ENCODE data around the gene PTPRQ.

Gene PTPRQ

GRCh38 chr12:80565271-80565670, 121.2 kb downstream of the PTPRQ start:
- no peak for DNase-seq (ENCODE audit: low read depth in 2 of 2)

GRCh38 chr12:80567401-80567800, 123.4 kb downstream of the PTPRQ start:
- no peak for DNase-seq (ENCODE audit: low read depth in 2 of 2)

GRCh38 chr12:80576641-80577418, 132.8 kb downstream of the PTPRQ start:
- DNase-seq (ENCODE audit: low read depth in 2 of 2), result no peak

- no peak for DNase-seq (ENCODE audit: low read depth in 2 of 2)
Measured at GRCh38 chr12:80580254-80580653, 136.2 kb downstream of the PTPRQ start.

DNA sequence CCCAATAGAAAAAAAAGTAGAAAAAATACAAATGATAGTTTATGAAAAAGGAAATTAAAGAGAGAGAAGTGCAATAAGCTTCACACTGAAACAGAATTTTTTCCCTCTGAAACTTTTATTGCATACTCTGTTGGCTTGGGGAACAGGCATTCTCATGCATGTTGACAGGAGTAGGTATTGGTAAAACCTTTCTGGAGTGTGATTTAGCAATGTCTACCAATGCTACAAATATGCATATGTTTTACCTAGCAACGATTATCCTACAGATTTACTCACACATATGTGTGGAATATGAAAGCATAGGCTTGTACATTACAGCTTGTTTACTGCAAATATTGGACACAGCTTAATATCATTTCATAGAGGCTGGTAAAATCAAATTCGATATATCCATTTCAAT, 137.7 kb downstream of the PTPRQ start:
- no peak for DNase-seq (ENCODE audit: low read depth in 2 of 2)

- no peak for DNase-seq (ENCODE audit: low read depth in 2 of 2)
Measured at GRCh38 chr12:80582431-80582830, 138.4 kb downstream of the PTPRQ start.

- DNase-seq (ENCODE audit: low read depth in 2 of 2), result no peak
Measured at GRCh38 chr12:80589077-80589476, 145.0 kb downstream of the PTPRQ start.

GRCh38 chr12:80590085-80590484, 146.1 kb downstream of the PTPRQ start:
- DNase-seq (ENCODE audit: low read depth in 2 of 2), result no peak

DNA sequence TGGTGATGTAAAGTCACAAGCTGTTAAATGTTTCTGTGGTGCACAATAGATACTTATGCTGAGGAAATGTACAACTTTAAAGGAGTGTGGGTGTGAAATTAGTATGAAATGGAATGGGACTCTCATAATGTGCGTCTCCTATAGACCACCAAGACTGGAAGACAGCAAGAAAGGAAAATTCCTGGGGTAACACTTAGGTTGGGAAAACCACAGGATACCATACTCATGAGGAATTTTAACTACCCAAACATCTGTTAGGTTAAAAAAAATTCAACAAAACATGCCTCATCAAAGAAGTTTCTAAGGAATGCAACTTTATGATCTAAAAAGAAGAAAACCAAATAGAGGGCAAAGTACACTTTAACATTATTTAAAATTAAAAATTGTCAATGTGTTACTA, 149.7 kb downstream of the PTPRQ start:
- DNase-seq (ENCODE audit: low read depth in 2 of 2), result no peak

- no peak for DNase-seq (ENCODE audit: low read depth in 2 of 2)
Measured at GRCh38 chr12:80596509-80596908, 152.5 kb downstream of the PTPRQ start.

DNA sequence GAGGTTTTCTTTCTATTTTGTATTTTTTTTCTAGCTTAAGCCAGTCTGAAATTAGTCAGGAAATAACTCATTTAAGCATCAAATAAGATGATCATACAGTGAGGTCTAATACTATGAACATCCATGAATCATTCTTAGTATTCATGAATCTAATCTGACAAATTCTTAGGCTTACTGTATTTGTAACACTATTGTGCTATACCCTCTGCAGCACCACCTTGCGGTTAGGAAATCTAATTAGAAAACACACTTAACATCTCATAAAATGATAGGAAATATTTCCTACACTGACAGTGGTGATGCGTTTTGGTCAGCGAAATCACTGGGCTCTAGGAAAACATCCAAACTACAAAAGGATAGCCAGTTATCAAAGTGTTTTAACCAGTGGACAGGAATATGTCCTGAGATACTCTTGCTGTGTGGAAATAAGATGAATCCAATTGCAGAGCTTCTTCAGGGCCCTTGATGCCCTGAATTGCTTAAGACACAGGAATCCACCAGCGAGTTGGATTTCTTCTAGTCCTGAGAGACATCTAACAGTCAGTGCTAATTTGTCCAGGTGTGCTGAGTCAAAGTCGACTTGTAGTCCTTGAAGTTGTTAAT, 154.1 kb downstream of the PTPRQ start:
- no peak for DNase-seq (ENCODE audit: low read depth in 2 of 2)

DNA sequence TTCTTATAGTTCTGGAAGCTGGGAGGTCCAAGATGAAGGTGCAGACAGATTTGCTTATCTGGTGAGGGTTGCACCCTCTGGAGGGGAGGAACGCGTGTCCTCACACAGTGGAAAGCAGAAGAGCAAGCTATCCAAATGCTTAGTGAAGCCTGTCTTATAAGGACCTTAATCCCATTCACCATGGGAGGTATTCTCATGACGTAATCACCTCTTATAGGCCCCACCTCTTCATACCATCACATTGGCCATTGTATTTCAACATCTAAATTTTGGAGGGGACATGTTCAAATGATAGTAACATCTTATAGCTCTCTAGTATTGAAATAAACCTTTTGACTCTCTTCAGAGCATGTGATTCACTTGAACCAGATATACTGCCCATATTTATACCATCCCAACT, 158.4 kb downstream of the PTPRQ start:
- DNase-seq (ENCODE audit: low read depth in 2 of 2), result no peak

DNA sequence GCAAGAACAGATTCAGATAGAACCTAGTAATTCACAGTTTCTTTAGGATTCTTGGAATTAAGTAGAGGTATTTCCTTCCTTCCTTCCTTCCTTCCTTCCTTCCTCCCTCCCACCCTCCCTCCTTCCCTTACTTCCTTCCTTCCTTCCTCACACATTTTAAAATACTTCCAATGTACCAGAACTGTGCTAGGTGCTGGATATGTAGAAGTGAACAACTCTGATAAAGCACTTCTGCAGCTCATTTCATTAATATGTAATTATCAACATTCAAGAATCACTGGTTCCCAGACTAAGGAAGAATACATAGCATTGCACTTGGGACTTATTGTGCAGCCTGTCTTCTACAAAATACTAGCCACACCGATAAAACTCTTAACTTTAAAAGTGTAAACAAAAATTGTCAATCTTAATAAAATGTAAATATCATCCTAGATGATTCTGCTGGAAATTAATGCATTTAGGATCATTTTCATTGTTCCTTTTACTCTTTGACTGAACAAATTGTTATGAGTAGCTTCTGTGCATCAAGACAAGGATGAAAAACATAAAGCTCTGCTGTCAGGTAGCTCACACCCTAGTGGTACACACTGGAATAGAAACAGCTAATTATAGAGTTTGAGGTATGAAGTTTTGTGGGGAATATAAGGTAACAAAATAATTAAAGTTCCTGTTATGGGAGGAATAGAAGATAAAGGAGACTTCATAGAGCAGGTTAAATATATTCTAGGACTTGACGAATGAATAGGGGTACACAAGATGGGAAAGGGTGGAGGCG, 163.5 kb downstream of the PTPRQ start:
- no peak for DNase-seq (ENCODE audit: low read depth in 2 of 2)

DNA sequence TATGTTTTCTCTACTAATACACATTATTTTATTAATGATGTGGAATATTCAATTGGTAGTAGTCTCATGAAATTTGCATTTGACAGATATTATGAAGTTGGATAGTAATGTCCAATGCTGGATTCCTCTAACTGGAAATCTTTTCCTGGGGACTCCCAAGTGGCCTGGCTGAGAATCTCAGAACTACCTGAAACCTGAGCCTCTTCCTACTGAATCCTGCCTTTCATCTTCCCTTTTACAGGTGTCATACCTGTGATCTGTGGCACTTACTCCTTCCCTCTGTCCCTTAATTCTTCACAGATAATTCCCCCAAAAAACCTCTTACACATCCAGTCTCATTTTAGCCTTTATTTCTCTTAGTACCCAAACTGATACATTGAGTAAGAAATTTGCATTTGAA, 173.7 kb downstream of the PTPRQ start:
- DNase-seq (ENCODE audit: low read depth in 2 of 2), result no peak

DNA sequence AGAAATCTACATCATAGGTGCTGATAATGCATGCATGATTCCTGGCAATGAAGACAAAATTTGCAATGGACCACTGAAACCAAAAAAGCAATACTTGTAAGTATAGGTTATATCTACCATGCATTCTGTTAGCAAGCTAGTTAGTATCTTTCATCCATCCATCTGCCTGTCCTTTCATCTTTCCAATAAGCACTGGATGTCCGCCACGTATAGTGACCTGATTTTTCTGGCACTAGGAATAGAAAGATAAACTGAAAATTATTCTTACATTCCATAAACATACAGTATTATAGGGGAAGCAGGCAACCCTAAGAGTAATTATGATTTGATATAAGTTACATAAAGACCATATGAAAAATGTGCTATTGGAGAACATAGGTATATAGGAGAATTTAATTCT, 176.2 kb downstream of the PTPRQ start:
- DNase-seq (ENCODE audit: low read depth in 2 of 2), result no peak

DNA sequence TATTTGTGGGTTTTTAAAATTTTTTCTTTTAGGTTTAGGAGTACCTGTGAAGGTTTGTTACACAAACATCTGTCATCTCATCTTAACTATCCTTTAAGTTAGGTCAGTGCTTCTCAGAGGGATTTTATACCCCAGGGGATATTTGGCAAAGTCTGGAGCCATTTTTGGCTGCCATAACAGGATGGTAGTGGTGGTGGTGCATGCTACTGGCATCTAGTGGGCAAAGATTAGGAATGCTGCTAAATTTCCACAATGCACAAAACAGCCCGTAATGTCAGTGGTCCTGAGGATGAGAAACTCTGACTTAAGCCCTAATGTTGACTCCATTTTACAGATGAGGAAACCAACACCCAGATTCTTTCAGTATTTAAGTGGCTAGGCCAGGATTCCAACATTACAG, 178.2 kb downstream of the PTPRQ start:
- DNase-seq (ENCODE audit: low read depth in 2 of 2), result no peak

- DNase-seq (ENCODE audit: low read depth in 2 of 2), result no peak
Measured at GRCh38 chr12:80625051-80625450, 181.0 kb downstream of the PTPRQ start.

- DNase-seq (ENCODE audit: low read depth in 2 of 2), result no peak
Measured at GRCh38 chr12:80625901-80626300, 181.9 kb downstream of the PTPRQ start.

DNA sequence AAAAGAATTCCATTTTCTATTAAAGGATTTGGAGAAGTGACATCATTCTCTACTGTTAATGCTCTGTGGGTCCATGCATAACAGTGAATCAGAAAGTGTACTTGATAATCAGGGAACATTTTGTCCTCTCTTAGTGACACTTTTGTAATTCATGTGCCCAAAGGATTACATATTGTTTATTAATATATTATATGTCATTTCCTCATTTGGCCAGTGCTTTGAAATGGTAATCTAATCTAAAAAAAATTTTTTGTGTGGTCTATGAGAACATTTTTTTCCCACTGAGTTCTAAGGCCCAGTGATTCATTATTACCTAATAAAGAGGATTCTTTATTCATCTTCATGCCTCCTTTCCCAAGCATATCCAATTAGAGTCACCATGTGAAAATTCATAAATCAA, 183.7 kb downstream of the PTPRQ start:
- no peak for DNase-seq (ENCODE audit: low read depth in 2 of 2)

GRCh38 chr12:80632835-80633234, 188.8 kb downstream of the PTPRQ start:
- no peak for DNase-seq (ENCODE audit: low read depth in 2 of 2)

DNA sequence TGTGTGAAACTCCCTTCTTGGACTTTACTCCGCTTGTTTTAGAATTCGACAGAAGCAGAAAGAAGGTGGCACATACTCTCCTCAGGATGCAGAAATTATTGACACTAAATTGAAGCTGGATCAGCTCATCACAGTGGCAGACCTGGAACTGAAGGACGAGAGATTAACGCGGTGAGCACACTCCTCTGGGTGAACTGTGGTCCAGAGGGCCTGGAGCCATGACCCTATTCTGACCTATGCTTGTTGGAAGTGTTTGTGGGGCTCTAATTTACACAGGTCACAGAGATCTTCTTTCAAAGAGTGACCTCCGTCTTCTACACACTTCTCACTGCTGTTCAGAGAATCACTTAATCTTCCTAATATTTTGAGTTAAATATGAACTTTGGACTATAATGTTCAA, 190.9 kb downstream of the PTPRQ start:
- DNase-seq (ENCODE audit: low read depth in 2 of 2), result no peak

DNA sequence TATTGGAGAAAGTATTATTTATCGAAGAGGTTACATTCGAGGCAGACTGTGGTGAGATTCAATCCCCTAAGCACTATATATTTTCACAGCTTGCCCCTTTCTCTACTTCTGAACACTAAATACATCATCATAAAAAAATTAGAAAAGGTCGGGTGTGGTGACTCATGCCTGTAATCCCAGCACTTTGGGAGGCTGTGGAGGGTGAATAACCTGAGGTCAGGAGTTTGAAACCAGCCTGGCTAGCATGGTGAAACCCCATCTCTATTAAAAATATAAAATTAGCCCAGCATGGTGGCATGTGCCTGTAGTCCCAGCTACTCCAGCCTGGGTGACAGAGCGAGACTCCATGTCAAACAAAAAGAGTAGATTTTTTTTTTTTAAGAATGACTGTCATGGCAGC, 192.8 kb downstream of the PTPRQ start:
- DNase-seq (ENCODE audit: low read depth in 2 of 2), result no peak

DNA sequence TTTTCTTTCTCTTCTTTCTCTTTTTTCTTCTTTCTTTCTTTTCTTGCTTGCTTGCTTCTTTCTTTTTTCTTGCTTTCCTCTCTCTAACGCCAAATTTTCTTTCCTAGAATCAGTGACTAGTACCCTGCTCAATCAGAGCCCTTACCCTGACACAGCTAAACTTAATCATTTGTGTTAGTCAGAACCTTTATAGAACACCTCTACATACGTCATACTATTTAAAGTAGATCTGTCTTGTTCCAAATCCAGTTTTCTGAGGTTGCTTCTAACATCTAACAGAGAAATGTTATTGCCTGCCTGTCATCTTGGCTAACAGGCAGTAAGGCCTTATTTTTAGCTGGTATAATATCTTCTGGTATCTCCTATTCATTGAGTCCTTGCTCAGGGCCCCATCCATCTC, 197.9 kb downstream of the PTPRQ start:
- no peak for DNase-seq (ENCODE audit: low read depth in 2 of 2)
